8988T (cell line): ENCODE results near the gene LRRC51.
"Not testable (repeated sequence)": the region's sequence is repeated elsewhere in the genome, so short reads cannot be mapped to it uniquely, and the experiment has no call there.

ENCODE experiments used
- DNase-seq: peaks from one replicate; pipeline ENCODE4 v3.0.0; 2011

LRRC51 gene

GRCh38 chr11:72142543-72142942, 61.9 kb downstream of the LRRC51 start:
- not testable (repeated sequence) for DNase-seq

GRCh38 chr11:72144807-72145565, 64.3 kb downstream of the LRRC51 start:
- DNase-seq = no peak
